GM12873 (cell line): ENCODE measurements around the gene SLC22A7.

Experiments used
- CTCF ChIP-seq: IDR thresholded peaks from 2 replicates; pipeline ENCODE4 v1.5.1; 2012; ENCODE audit warnings: low read depth, mild to moderate bottlenecking, moderate library complexity, low read length, control low read depth; ENCODE audit not compliant: insufficient read depth; ENCODE audit errors: missing control alignments

Gene SLC22A7

GRCh38 chr6:43286456-43286979, 11.5 kb upstream of the SLC22A7 start:
- no peak for TF ChIP-seq CTCF

- no peak for TF ChIP-seq CTCF
Measured at GRCh38 chr6:43286980-43287716, 10.9 kb upstream of the SLC22A7 start.

- TF ChIP-seq CTCF, result no peak
Measured at GRCh38 chr6:43287717-43288679, 10.1 kb upstream of the SLC22A7 start.

GRCh38 chr6:43290339-43290904, 7.6 kb upstream of the SLC22A7 start:
- no peak for TF ChIP-seq CTCF

GRCh38 chr6:43290905-43291355, 7.1 kb upstream of the SLC22A7 start:
- TF ChIP-seq CTCF, result no peak

GRCh38 chr6:43291708-43292107, 6.4 kb upstream of the SLC22A7 start:
- no peak for TF ChIP-seq CTCF
